ENCODE measurements around the gene SEMA4B.

DNA sequence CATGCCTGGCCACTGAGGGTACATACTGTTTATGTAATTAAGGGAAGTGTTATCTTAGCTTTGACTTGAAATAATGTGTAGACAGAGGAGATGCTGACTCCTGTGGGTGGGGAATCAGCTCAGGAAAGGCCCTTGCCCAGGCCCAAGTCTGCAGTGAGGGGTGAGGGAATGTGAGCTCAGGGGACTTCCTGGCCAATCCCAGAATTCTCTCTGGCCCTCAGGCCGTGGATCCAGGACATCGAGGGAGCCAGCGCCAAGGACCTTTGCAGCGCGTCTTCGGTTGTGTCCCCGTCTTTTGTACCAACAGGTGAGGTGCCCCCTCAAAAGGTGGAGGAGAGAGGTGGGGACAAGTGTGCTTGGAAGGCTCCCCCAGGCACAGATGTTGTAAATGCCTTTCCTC, 26.2 kb downstream of the SEMA4B start:
- TF ChIP-seq, protein P1, sequence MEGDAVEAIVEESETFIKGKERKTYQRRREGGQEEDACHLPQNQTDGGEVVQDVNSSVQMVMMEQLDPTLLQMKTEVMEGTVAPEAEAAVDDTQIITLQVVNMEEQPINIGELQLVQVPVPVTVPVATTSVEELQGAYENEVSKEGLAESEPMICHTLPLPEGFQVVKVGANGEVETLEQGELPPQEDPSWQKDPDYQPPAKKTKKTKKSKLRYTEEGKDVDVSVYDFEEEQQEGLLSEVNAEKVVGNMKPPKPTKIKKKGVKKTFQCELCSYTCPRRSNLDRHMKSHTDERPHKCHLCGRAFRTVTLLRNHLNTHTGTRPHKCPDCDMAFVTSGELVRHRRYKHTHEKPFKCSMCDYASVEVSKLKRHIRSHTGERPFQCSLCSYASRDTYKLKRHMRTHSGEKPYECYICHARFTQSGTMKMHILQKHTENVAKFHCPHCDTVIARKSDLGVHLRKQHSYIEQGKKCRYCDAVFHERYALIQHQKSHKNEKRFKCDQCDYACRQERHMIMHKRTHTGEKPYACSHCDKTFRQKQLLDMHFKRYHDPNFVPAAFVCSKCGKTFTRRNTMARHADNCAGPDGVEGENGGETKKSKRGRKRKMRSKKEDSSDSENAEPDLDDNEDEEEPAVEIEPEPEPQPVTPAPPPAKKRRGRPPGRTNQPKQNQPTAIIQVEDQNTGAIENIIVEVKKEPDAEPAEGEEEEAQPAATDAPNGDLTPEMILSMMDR (IDR thresholded peaks at IDR 0.05; ENCODE audit: insufficient read depth, low read length, poor library complexity, severe bottlenecking) = no peak
- no peak for TF ChIP-seq EZH2phosphoT487 (conservative IDR thresholded peaks at IDR 0.05; ENCODE audit: low read length)
